Measurements from ENCODE around the gene SH3PXD2B.
"Not testable (repeated sequence)": the region's sequence is repeated elsewhere in the genome, so short reads cannot be mapped to it uniquely, and the experiment has no call there.

SH3PXD2B gene

DNA sequence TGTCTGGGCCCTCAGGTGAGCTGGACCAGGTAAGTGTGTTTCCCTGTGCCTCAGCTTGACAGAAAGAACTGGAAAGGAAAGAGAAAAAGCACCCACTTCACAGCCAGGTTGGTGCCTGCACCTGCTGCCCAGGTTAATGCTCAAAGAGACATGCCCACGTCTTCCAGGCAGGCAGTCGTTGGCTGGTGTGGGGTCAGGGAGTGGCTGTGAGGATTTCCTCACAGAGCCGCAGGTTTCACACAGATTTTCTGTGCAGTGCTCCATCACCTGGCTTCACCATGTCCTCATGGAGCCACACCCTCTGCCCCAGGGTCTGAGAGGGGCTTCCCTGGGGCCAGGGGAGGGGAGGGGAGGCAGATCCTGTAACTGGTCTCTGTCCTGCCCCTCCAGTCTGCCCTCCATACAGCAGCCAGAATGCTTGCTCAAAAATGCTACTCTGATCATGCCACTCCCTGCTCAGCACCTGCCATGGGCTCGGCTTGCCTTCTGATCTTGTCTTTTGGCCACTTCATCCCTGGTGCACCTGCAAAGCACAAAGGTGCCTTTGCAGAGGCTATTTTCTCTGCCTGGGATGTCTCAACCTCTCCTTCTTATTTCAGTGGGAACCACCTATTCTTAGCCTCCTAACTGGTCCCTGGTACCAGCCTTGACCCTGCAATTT, 88.2 kb downstream of the SH3PXD2B start:
- DNase-seq (ENCODE audit: low spot score), result no peak

DNA sequence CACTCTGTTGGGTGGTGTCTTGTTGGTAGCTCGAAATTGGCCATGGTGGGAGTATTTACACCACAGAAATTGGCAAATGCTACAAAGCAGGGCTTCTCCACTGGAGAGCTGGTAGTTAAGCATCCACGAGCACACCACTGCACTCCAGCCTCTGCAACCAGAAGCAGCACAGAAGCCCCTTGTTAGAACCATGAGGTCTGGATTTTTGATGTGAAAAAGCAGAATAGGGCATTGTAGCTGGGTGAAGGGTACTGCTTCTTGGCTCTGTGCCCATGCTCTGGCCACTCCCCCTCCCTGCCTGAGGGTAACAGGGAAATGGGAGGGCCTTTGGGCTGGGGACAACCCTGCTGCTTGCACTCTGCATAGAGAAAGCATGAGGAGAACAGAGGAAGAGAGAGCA, 89.6 kb downstream of the SH3PXD2B start:
- DNase-seq (ENCODE audit: low spot score), result no peak

DNA sequence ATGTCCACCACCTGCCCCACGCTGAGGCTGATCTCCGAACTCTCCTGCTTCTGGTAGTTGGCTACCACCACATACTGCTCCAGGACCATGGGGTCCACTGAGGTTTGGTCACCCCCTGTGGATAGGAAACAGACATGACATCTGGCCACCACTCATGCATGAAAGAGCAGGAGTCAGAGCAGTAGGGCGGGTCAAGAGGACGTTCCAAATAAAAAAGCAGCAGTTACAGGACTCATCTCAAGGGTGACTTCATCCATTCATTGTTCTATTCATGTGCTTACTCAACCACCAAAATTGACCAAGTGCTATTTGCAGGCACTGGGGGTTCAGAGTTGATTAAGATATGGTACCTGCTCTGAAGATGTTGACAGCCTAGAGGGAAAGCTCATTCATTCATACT, 91.6 kb downstream of the SH3PXD2B start:
- no peak for DNase-seq (ENCODE audit: low spot score)

DNA sequence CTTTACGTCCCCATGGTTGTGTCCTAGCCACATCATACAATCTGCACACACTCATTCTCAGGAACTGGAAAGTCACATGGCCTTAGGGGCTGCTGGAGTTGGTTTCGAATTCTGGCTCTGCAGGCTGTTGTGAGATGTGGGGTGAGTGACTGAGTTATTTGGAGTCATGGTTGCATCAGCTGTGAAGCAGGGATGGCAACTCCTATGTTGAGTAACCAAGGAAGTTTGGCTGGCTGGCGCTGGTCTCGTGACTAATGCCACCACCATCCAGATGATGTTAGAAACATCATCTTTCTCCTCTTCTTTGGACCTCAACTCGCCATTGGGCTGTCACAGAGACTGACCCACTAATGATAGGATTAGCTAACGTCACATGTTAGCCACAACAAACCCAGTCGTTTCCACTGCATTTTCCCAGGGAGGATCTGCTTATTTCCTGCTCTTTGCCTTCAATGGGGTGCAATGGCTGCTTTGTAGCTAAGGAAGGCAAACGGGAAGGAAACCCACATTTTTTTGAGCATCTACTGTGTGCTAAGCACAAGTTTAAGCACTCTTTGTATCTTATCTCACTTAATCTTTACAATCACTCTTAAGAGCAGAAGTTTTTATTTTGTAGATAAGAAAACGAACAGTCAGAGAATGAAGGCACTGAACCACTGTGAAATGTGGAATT, 92.6 kb downstream of the SH3PXD2B start:
- DNase-seq (ENCODE audit: low spot score), result no peak

DNA sequence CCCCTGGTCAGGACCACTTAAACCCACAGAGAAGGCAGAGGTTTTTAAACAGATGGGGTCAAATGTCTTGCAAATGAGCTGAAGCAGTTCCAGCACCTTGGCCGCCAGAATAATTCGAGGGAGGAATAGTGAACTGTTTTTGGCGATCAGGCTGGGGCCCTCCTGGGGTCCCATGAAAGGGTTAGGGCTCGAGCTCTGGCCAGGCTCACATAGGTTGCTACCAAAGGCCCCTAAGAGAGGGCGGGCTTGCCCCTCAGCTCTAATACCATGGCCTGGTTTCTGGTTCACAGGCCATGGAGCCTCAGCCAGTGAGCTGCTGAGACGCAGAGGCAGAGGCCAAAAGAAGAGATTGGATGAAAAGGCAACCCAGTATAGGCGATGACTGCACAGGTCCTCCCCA, 96.0 kb downstream of the SH3PXD2B start:
- DNase-seq (ENCODE audit: low spot score), result no peak

DNA sequence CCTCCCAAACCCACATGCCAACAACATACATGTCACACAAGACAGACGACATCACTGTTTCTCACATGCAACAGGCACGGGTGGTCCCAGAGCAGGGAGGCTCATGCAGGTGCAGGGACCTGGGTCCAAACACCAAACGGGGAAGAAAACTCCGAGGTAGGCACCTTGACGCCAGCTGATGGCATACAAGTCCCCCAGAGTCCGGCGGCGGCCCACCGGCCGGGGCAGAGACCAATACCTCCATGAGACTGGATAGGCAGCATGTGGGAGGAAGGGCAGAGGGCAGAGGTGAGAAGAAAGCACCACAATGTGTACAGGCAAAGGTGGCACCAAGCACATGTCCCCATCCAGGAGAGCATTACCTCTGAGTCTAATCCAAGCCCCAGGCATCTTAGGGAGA, 97.8 kb downstream of the SH3PXD2B start:
- DNase-seq (ENCODE audit: low spot score), result no peak

DNA sequence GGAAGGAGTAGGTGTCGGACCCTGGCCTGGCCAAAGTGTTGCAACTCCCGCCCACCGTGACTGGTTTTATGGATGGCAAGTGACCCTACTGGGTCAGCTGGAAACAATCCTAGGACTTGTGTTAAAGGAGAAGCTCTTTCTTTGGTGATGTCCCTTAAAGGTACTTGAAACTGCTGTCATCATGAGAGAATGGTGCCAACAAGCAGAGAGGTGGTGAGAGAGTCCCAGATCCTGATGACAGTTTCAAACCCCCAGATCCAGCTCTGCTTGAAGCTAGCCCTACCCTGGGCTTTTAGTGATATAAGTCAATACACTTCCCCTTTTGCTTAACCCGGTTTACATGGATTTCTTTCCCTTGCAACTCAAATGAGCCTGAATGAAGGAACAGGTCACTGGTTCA, 98.3 kb downstream of the SH3PXD2B start:
- no peak for DNase-seq (ENCODE audit: low spot score)

DNA sequence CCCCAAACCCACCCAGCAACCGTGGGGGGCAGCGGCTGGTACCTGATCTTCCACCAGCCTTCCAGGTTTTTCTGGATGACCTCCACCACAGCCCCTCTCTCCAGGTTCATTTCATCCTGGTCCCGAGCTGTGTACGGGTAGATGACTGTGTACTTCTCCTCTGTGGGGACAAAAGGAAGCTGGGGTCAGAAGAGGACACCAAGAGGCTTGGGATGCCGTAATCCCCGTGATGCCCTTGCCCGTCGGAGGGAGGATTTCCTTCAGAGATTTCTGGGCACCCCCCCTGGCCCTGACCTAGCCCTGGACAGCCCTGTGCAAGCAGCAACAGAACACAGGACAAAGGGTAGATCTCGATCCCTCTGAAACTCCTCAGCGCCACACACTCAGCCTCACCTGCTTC, 100.5 kb downstream of the SH3PXD2B start:
- no peak for DNase-seq (ENCODE audit: low spot score)

DNA sequence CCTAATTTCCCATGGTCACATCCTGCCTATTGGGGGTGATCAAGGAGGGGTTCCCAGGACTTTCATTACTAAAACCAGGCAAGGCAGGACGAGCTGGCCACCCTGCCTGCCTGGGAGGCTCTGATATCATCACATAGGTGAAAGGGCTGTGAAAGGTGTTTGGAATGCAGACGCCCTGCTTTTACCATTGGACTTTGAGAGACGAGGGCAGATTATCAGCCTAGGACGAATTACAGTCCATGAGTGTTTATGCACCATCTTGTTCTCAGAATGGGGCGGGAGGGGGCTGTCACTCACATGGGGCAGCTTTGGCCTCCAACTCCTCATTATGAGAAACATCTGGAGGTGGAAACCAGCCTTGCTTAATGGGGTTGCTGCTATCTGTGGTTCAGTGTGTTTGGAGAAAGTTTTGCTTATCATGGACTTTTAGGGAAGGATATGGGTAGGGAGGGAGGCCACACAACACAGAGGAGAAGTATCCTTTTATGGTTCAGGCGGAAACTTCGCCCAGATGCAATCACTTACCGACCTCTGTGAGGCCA, 101.0 kb downstream of the SH3PXD2B start:
- DNase-seq (ENCODE audit: low spot score), result no peak

DNA sequence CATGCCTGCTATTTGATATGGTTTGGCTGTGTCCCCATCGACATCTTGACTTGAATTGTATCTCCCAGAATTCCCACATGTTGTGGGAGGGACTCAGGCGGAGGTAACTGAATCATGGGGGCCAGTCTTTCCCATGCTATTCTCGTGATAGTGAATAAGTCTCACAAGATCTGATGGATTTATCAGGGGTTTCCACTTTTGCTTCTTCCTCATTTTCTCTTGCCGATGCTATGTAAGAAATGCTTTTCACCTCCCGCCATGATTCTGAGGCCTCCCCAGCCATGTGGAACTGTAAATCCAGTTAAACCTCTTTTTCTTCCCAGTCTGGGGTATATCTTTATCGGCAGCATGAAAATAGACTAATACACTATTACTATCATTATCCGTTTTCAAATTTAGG, 101.8 kb downstream of the SH3PXD2B start:
- DNase-seq (ENCODE audit: low spot score), result not testable (repeated sequence)

DNA sequence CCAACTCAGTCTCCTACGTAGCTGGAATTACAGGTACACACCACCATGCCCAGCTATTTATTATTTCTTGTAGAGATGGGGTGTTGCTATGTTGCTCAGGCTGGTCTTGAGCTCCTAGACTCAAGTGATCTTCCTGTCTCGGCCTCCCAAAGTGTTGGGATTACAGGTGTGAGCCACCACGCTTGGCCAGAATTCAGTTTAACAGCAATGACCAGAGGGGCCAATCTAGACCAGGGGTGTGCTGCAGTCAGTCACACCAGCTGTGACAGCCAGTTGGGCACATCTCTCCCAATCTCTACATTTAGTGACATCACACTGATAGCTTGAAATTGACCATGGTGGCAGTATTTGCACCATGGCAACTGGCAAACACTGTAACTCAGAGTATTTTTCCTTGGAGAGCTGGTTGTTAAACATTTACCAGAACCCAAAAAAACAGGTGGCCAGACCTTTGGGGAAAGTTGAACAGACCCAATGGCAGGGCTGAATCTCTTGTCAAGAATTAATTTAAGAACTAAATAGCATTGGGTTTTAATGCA, 103.0 kb downstream of the SH3PXD2B start:
- DNase-seq (ENCODE audit: low spot score), result no peak

DNA sequence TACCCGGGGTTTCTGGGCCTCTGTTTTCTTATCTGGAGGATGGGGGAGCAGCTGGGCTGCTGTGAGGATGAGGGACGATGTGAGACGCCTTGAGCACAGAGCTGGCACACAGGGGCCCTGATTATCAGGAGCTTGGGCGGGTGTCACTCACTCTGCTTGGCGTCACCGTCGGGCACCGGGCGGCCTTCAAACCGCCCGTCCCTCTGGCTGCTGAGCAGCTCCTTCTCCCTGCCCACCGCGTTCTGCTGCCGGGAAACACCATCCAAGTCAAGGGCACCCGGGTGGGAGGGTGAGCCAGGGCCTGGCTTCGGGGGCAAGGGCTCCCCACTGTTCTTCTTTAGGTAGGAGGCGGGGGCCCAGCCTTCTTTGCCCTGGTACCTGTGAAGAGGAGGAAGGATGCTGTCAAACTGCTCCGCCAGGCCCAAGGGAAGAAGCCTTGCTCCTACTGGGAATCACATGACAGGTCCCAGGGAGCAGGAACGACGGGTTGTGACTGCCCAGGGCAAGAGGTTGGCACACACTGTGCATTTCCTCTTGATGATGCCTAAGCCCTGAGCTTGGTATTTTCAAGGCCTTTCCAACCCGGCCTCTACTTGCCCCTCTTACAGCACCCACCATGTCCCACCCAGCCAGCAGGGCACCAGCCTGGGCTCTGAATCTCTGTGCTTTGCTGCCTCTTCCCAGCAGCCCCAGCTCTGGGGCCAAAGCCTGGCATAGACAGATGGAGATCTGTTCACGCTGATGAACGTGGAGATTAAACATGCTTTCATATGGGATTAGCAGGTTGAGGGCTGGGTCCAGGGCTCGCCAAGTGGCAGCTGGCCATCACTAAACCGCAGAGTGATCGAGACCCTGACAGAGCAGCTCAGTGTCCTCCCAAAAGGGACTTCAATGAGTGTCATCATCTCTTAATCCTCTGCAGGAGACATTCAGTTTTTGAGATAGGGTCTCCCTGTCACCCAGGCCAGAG, 103.8 kb downstream of the SH3PXD2B start:
- no peak for DNase-seq (ENCODE audit: low spot score)

DNA sequence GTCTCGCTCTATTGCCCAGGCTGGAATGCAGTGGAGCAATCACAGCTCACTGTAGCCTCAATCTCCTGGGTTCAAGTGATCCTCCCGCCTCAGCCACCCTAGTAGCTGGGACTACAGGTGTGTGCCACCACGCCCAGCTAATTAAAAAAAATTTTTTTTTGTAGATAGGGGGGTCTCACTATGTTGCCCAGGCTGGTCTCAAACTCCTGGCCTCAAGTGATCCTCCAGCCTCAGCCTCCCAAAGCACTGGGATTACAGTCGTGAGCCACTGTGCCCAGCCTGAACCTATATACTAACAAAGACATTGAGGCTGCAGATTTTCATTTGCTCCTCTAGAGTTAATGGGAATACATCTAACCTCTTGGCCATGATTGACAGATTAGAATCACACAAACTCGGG, 105.6 kb downstream of the SH3PXD2B start:
- DNase-seq (ENCODE audit: low spot score), result not testable (repeated sequence)

DNA sequence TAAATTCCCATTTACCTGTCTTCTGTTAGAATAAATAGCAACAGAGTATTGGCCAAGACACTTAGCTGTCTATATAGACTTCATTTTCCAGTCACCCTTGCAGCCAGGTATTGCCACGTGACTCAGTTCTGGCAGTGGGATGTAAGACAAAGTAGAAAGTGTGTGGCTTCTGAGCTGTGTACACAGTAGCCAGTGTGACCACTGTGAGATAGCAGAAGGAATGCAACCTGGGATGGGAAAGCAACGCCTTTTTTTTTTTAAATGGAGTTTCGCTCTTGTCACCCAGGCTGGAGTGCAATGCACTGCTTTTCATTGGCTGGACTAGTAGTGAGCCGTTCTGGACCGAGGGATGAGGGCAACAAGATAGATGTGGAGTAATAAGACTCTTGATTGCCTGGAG, 106.2 kb downstream of the SH3PXD2B start:
- no peak for DNase-seq (ENCODE audit: low spot score)

DNA sequence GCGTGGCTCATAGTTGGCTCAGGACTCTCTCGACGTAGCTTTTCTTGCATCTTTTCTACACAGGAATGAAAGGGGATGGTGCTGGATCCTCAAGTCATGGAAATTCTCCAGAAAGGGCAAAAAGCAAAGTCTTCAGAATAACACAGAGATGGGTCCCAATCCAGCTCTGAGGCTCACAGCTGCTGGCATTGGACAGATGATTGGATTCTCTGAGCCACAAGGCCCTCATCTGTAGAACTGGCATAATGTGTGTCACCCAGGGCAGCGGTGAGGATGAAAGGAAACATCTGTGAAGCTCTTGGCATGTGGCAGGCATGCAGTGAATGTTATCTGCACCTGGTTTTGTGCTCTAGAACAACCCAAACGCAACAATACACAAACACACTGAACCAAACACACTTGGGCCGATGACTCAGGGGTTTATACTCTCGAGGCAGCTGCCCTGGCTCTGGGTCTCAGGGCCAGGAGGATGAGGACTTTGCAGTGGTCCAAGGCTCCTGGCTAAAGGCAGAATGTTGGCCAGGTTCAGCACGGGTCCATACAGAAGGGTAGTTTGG, 106.8 kb downstream of the SH3PXD2B start:
- no peak for DNase-seq (ENCODE audit: low spot score)

DNA sequence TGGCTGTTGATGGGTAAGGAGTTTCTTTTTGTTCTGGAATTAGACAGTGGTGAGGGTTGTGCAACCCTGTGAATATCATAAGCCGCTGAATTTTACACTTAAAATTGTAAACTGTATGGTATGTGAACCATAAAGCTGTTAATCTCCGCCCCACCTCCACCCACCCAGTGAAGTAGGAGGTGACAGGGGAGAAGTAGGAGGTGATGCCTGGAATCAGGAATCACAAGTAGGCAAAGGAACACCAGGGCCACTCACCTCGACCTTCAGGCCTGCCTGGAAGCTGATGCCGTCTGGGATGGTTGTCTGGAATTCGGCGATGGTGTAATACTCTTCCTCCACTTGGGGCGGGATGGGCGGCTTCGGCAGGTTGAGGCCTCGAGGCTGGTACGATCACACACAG, 108.4 kb downstream of the SH3PXD2B start:
- DNase-seq (ENCODE audit: low spot score), result no peak

DNA sequence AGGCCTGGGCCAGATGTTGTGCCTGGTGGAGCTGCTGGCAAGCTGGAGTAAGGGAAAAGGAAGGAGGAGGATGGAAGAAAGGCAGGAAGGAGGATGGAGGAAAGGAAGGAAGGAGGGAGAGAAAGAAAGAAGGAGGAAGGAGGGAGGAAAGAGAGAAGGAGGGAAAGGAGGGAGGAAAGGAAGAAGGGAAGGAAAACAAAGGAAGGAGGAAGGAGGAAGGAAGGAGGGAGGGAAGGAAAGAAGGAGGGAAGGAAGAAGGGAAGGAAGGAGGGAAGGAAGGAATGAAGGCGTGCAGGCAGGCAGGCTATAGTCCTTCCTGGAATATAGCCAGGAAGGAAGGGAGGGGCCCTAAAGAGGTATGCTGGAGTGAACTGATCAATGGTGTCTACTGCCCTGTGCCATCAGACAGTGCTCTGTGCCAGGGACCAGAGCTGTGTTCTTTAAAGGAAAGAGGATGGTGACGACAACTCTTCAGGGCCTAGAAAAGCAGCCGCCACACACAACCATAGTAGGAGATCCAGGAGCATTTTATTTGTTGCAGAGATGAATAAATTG, 109.4 kb downstream of the SH3PXD2B start:
- DNase-seq (ENCODE audit: low spot score), result no peak

DNA sequence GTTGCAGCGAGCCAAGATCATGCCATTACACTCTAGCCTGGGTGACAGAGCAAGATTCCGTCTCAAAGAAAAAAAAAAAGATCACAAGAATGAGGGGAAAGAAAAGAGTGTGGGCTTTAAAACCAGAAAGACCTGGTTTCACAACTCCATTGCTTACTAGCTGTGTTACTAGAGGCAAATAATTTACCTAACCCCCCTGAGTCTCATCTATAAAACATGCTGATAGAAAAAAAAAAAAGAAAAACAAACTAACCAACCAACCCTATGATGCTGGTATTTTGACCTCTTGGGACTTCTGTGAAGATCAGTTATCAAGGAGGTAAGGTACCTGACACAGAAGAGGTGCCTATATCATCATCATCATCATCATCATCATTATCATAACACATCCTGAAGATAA, 110.6 kb downstream of the SH3PXD2B start:
- no peak for DNase-seq (ENCODE audit: low spot score)

DNA sequence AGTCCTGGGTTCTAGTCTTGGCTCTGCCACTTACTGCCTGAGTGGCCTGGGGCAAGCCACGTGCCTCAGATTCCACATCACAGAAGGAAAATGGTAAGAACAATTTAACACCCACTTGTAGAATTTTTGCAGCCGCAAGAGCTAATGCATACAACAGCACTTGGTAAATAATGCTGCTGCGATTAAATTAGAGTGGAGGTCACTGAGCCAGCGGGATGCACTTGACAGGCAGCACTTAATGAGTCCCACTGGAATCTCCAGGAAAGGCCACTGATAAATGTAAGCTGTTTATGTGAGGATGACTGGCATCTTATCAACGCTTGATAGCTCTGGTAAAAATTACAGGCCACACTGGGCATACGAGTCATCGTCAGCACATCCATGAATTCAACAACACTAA, 111.4 kb downstream of the SH3PXD2B start:
- DNase-seq (ENCODE audit: low spot score), result no peak

DNA sequence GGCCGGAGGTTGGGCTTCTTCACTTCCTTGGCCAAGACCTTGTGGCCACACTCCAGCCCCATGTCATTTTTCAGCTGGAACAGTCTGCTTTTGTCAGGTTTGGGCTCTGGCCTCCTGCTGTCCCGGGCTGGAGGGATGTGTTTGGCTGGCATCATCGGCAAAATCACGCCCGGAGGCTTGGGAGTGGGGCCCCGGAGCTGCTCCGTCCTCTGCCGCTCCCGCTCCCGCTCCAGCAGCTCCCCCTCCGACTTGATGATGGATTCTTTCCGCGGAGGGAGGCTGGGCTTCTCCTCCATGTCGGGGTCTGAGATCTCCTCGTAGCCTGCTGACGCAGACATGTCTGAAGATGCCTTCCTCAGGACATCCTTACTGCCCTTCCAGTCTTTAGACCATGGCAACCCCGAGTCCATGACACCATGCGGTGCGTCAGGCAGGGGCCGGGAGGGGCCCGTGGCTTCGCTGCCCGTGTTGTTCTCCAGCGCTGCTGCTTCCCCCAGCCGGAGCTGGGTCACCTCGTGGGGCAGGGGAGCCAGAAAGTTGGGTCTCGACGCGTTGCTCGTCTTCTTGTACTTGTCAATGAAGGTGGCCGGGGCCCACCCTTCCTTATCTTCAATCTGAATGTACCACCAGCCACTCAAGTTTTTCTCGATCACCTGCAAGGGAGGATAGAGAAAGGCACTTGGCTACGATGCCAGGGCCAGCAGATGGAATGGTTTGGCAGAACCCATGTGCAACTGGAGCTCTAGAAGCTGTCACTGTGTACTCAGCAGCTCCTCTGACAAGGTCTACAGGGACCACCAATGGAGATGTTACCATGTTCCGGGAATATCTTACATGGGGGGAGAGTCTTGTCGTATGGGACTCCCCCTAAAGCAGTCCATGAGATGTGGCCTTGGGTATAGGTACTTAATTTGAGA, 114.8 kb downstream of the SH3PXD2B start:
- no peak for DNase-seq (ENCODE audit: low spot score)

Measured in hematopoietic multipotent progenitor cell treated with erythropoietin and hydrocortisone succinate and interleukin-3 and kit ligand, for 15 days (in vitro differentiated cells).